Prostate gland (tissue), 2 donors: Measurements from ENCODE around the gene MYO6.

Experiments
- CTCF ChIP-seq, 4 experiments: fragments of 200-600 bp in 2 of 4; fragments of 450-650 bp in 2 of 4; sonication (generic) in 2 of 4; IDR thresholded peaks; 1 replicate in 3 of 4; 2 replicates in 1 of 4; pipeline ENCODE4 v1.5.1; 2016 to 2019; ENCODE audit warnings: antibody characterized with exemption in 4 of 4, mild to moderate bottlenecking in 2 of 4, moderate library complexity in 2 of 4
- POLR2A ChIP-seq: fragments of 450-650 bp; IDR thresholded peaks from one replicate; pipeline ENCODE4 v1.6.1; 2016; ENCODE audit warnings: antibody characterized with exemption, mild to moderate bottlenecking
- POLR2AphosphoS5 ChIP-seq: sonication (generic); formaldehyde crosslinking; IDR thresholded peaks from one replicate; pipeline ENCODE4 v1.6.1; 2017; ENCODE audit warnings: antibody characterized with exemption

DNA sequence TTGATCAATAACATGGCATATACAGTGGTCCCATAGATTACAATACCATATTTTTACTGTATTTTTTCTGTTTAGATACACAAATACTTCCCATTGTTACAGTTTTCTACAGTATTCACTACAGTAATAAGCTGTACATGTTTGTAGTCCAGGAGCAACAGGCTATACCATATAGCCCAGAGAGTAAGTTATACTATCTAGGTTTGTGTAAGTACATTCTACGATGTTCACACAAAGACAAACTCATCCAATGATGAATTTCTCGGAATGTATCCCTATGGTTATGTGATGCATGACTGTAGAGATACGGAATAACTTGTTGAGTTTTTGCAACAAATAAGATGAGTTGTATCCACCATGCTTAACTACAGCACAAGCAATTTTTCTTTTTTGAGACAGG is 3.6 kb upstream of the MYO6 start:
- no peak for TF ChIP-seq CTCF (IDR thresholded peaks at IDR 0.05)
- TF ChIP-seq POLR2A, result no peak
- no peak for TF ChIP-seq POLR2AphosphoS5
